ENCODE measurements around the gene NOXO1.
"Not testable (repeated sequence)": the region's sequence is repeated elsewhere in the genome, so short reads cannot be mapped to it uniquely, and the experiment has no call there.

NOXO1 gene

GRCh38 chr16:1941162-1942046 lies 39.9 kb downstream of the NOXO1 start:
- Histone ChIP-seq H3K36me3 (ENCODE audit: control insufficient read depth, insufficient read depth, low read length) (peaks cover 7% of the 10 kb centered on the region), H3K27me3 (ENCODE audit: control insufficient read depth, insufficient read depth, low read length) (no peaks in the 10 kb centered on the region), H3K9ac (ENCODE audit: low read length) (no peak overlapping the region), H3K4me1 (ENCODE audit: control insufficient read depth, insufficient read depth, low read length) (peaks cover 11% of the 10 kb centered on the region), H3K4me3 (ENCODE audit: low read length) (peak overlapping the region; percentile 90), H3K27ac (ENCODE audit: low read depth, low read length) (no peak overlapping the region)

- Histone ChIP-seq H3K9ac (ENCODE audit: low read length) (no peak overlapping the region), H3K27ac (ENCODE audit: low read depth, low read length) (no peak overlapping the region), H3K4me1 (ENCODE audit: control insufficient read depth, insufficient read depth, low read length) (peaks cover 11% of the 10 kb centered on the region), H3K36me3 (ENCODE audit: control insufficient read depth, insufficient read depth, low read length) (peaks cover 7% of the 10 kb centered on the region), H3K27me3 (ENCODE audit: control insufficient read depth, insufficient read depth, low read length) (no peaks in the 10 kb centered on the region), H3K4me3 (ENCODE audit: low read length) (no peak overlapping the region)
Observed at GRCh38 chr16:1940273-1941161, 40.8 kb downstream of the NOXO1 start.

GRCh38 chr16:1939833-1940232 lies 41.4 kb downstream of the NOXO1 start:
- not testable (repeated sequence) for H3K36me3 ChIP-seq (ENCODE audit: control insufficient read depth, insufficient read depth, low read length); H3K27me3 ChIP-seq (ENCODE audit: control insufficient read depth, insufficient read depth, low read length); H3K9ac ChIP-seq (ENCODE audit: low read length); H3K4me3 ChIP-seq (ENCODE audit: low read length); H3K27ac ChIP-seq (ENCODE audit: low read depth, low read length)
- H3K4me1 ChIP-seq (ENCODE audit: control insufficient read depth, insufficient read depth, low read length): peaks cover 11% of the 10 kb centered on the region

GRCh38 chr16:1938910-1939309 lies 42.4 kb downstream of the NOXO1 start:
- Histone ChIP-seq H3K9ac (ENCODE audit: low read length) (no peak overlapping the region), H3K4me1 (ENCODE audit: control insufficient read depth, insufficient read depth, low read length) (peaks cover 11% of the 10 kb centered on the region), H3K4me3 (ENCODE audit: low read length) (no peak overlapping the region), H3K27ac (ENCODE audit: low read depth, low read length) (no peak overlapping the region), H3K36me3 (ENCODE audit: control insufficient read depth, insufficient read depth, low read length) (peaks cover 7% of the 10 kb centered on the region), H3K27me3 (ENCODE audit: control insufficient read depth, insufficient read depth, low read length) (no peaks in the 10 kb centered on the region)

- H3K4me3 ChIP-seq (ENCODE audit: low read length): no peak overlapping the region
- H3K36me3 ChIP-seq (ENCODE audit: control insufficient read depth, insufficient read depth, low read length): peaks cover 7% of the 10 kb centered on the region
- H3K4me1 ChIP-seq (ENCODE audit: control insufficient read depth, insufficient read depth, low read length): peaks cover 11% of the 10 kb centered on the region
- H3K9ac ChIP-seq (ENCODE audit: low read length): no peak overlapping the region
- no peak overlapping the region for H3K27ac ChIP-seq (ENCODE audit: low read depth, low read length)
- no peaks in the 10 kb centered on the region for H3K27me3 ChIP-seq (ENCODE audit: control insufficient read depth, insufficient read depth, low read length)
Observed at GRCh38 chr16:1938316-1938715, 43.0 kb downstream of the NOXO1 start.

DNA sequence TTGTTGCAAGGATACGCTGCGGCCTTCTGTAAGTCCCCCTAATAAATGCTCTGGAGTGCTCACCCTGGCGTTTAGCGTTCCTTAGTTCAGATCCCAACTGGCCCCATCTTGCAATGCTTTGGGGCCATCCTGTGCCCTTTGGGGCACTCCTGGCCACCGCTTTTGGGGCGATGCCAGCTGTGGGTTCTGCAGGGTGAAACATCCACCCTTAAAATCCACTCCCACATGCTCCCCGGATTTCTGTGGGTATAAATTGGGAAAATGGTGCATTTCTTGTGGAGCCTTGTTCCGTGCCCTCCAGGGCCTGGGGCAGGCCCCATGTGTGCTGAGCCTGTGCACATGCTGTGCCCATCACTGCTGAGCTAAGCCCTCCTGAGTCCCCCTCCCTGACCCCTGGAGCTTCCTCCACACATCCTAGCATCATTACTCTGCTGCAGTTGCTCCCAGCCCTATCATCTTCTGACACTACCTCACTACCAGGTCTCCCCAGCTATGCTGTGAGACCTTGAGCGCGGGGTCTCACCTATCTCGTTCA lies 44.3 kb downstream of the NOXO1 start:
- no peaks in the 10 kb centered on the region for H3K27me3 ChIP-seq (ENCODE audit: control insufficient read depth, insufficient read depth, low read length)

DNA sequence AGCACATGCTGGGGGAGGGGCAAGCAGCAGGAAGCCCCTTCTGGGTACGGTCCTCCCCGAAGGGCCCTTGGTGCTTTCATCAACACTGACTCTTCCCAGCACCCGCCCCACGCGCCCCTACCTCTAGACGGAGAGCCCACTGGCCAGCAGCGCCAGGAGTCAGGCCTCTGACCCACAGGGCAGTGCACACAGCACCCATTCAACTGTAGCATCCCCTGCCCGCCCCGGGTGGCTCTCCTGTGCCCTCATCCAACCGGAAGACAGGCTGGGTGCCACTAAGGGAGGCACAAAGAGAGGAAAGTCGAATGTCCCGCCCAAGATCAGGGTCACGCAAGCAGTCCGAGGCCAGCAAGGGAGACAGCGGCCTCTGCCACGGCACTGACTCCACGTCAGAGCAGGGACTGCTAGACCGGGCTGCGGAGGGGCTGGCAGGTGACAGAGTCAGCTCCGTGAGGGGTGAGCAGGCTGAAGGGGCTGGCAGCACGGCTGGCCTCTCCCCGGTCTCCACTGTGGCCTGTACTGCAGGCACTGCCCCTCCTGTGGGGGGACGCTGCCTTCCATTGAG lies 48.1 kb downstream of the NOXO1 start:
- Histone ChIP-seq H3K27me3 (ENCODE audit: control insufficient read depth, insufficient read depth, low read length) (no peaks in the 10 kb centered on the region), H3K27ac (ENCODE audit: low read depth, low read length) (no peak overlapping the region), H3K9ac (ENCODE audit: low read length) (no peak overlapping the region), H3K4me3 (ENCODE audit: low read length) (no peak overlapping the region), H3K4me1 (ENCODE audit: control insufficient read depth, insufficient read depth, low read length) (no peaks in the 10 kb centered on the region), H3K36me3 (ENCODE audit: control insufficient read depth, insufficient read depth, low read length) (no peaks in the 10 kb centered on the region)

More for the DNA sequence above, 44.3 kb downstream of the NOXO1 start:
- Histone ChIP-seq H3K9ac (ENCODE audit: low read length) (no peak overlapping the region), H3K36me3 (ENCODE audit: control insufficient read depth, insufficient read depth, low read length) (peaks cover 7% of the 10 kb centered on the region), H3K4me3 (ENCODE audit: low read length) (no peak overlapping the region), H3K27ac (ENCODE audit: low read depth, low read length) (no peak overlapping the region), H3K4me1 (ENCODE audit: control insufficient read depth, insufficient read depth, low read length) (peaks cover 3% of the 10 kb centered on the region)

DNA sequence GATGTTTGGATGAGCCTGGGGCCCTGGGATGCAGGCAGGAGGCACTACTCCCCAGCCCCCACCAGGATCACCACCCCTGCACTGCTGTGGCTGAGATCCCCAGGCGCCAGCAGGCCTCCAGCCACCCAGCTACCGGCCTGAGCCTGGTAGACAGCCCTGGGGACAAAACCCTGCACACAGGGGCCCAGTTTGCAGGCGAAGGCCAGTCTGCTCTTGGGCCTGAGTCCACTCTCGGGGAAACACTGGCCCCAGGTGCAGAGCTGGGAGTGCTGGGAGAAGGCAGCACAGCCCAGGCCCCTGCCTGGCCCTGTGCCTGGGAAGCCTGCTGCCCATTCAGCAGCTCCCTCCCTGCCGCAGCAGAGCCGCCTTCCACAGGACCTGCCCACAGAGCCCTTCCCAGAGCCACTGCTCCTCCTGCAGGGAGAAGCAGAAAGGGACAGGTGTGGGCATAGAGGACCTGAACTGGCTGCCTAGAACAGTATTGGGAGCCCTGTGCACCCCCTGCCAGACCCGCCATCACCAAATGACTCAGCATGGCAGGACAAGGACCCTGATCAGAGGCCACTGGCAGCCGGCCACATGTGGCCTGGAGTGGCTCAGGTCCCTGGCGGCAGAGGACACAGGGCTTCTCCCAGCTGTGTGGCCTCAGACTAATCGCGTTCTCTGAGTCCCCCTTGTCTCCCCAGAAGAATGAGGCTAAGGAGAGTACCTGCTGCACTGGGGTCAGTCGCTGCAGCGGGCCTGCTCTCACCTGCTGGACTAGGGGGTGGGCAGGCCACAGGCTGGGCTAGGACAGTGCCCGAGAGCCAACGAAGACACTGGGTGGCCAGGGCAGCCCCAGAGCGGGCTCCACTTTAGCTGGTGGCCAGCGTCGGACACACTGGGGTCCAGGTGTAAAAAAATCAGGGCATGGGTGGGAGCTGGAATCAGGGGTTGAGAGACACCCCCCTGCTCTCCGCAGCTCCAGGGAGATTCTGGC lies 48.9 kb downstream of the NOXO1 start:
- H3K4me3 ChIP-seq (ENCODE audit: low read length): no peak overlapping the region
- no peaks in the 10 kb centered on the region for H3K36me3 ChIP-seq (ENCODE audit: control insufficient read depth, insufficient read depth, low read length)
- H3K27ac ChIP-seq (ENCODE audit: low read depth, low read length): no peak overlapping the region
- no peak overlapping the region for H3K9ac ChIP-seq (ENCODE audit: low read length)
- no peaks in the 10 kb centered on the region for H3K27me3 ChIP-seq (ENCODE audit: control insufficient read depth, insufficient read depth, low read length)
- no peaks in the 10 kb centered on the region for H3K4me1 ChIP-seq (ENCODE audit: control insufficient read depth, insufficient read depth, low read length)

- no peaks in the 10 kb centered on the region for H3K36me3 ChIP-seq (ENCODE audit: control insufficient read depth, insufficient read depth, low read length)
- H3K27ac ChIP-seq (ENCODE audit: low read depth, low read length): no peak overlapping the region
- no peak overlapping the region for H3K9ac ChIP-seq (ENCODE audit: low read length)
- H3K27me3 ChIP-seq (ENCODE audit: control insufficient read depth, insufficient read depth, low read length): no peaks in the 10 kb centered on the region
- no peak overlapping the region for H3K4me3 ChIP-seq (ENCODE audit: low read length)
- no peaks in the 10 kb centered on the region for H3K4me1 ChIP-seq (ENCODE audit: control insufficient read depth, insufficient read depth, low read length)
Observed at GRCh38 chr16:1930338-1930720, 50.9 kb downstream of the NOXO1 start.

DNA sequence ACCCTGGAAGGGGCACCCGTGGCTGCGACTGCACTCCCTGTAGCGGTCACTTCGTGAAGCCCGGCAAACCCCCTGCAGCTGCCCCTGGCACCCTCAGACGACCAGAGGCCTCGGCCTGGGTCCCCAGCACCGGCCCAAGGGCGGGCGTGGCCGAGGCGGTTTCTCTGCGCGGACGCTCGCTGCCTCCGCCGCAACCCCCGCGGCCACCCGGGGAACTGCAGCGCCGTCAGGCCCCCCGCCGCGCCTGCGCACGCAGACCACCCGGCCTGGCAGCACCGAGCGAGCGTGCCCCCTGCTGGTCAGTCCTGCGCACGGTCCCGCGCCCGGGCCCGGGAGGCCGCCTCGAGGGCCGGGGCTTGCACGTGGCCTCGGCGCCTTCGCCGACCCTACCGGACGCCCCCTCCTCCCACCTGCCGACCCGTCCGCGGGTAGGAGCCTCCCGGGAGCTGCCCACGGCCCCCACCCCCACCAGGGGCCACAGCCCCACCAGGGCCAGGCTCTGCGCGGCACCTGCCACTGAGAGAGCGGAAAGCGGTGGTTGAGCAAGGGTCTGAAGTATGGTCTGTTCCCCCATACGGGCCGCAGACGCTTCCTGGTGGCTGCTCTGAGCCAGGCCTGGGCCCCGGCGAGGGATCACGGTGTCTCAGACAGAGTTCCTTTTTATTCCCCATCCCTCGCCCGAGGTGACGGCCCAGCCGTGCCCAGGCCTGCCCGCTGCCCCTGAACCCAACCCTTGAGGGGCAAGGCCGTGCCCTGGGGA lies 51.5 kb downstream of the NOXO1 start:
- Histone ChIP-seq H3K4me3 (ENCODE audit: low read length) (peak overlapping the region; percentile 60), H3K4me1 (ENCODE audit: control insufficient read depth, insufficient read depth, low read length) (no peaks in the 10 kb centered on the region), H3K27ac (ENCODE audit: low read depth, low read length) (peak overlapping the region; percentile 89), H3K9ac (ENCODE audit: low read length) (no peak overlapping the region), H3K27me3 (ENCODE audit: control insufficient read depth, insufficient read depth, low read length) (no peaks in the 10 kb centered on the region), H3K36me3 (ENCODE audit: control insufficient read depth, insufficient read depth, low read length) (no peaks in the 10 kb centered on the region)

- H3K27ac ChIP-seq (ENCODE audit: low read depth, low read length): peak overlapping the region; percentile 89
- H3K36me3 ChIP-seq (ENCODE audit: control insufficient read depth, insufficient read depth, low read length): no peaks in the 10 kb centered on the region
- H3K27me3 ChIP-seq (ENCODE audit: control insufficient read depth, insufficient read depth, low read length): no peaks in the 10 kb centered on the region
- peak overlapping the region; percentile 60 for H3K4me3 ChIP-seq (ENCODE audit: low read length)
- H3K9ac ChIP-seq (ENCODE audit: low read length): no peak overlapping the region
- no peaks in the 10 kb centered on the region for H3K4me1 ChIP-seq (ENCODE audit: control insufficient read depth, insufficient read depth, low read length)
Observed at GRCh38 chr16:1929105-1929504, 52.2 kb downstream of the NOXO1 start.

Measured in rectal smooth muscle tissue (tissue), 1 donor.